Placental epithelial cell (primary cell): ENCODE results near the gene TCHP. TPM values are rescaled to one million over a fixed set of nuclear protein-coding genes. Genes with fewer than 3 reads are reported as not detected.

Experiments
- small RNA-seq: library from RNA; depleted of rRNA; stranded (forward); fragments of <200 nt; gene quantifications from one replicate; pipeline ENCODE3, GENCODE V24; 2012
- total RNA-seq: library from RNA; depleted of rRNA; stranded (reverse); fragments of >200 nt; gene quantifications from 2 replicates; pipeline ENCODE4 v1.2.3, GENCODE V29; 2012

Gene TCHP
- total RNA-seq: 6.3 and 9.4 TPM in 2 replicates

GRCh38 chr12:109899783-109900751 lies at the start of gene TCHP:
TCHP (plus strand) TSS chr12:109900274; CDS start chr12:109903027, 2,753 bp downstream.

GRCh38 chr12:109880043-109880931 lies 19.8 kb upstream of the TCHP start, which contains the start of gene GLTP:
GLTP (minus strand) TSS chr12:109880541; CDS start chr12:109880374, 167 bp downstream.

Small RNAs within 50 kb of the gene (small RNA-seq; reads per million reads assigned to genes)
- gene RN7SL441P: not detected

Other genes starting within 250 kb of the TCHP start
- 0.22 and 0.39 TPM in 2 replicates for gene FAM222A, start 186.4 kb upstream of the TCHP start, total RNA-seq
- 2.5 and 2.7 TPM in 2 replicates for gene TRPV4, start 66.9 kb upstream of the TCHP start, total RNA-seq
- 25.5 and 47.1 TPM in 2 replicates for gene GLTP, start 19.7 kb upstream of the TCHP start, total RNA-seq
- gene GIT2, start 96.1 kb downstream of the TCHP start, total RNA-seq: 29.4 and 33.3 TPM in 2 replicates
- gene ANKRD13A, start 99.2 kb downstream of the TCHP start, total RNA-seq: 53.0 and 83.9 TPM in 2 replicates
- 10.0 and 16.1 TPM in 2 replicates for gene C12orf76, start 148.2 kb downstream of the TCHP start, total RNA-seq
- gene IFT81, start 224.1 kb downstream of the TCHP start, total RNA-seq: 6.4 and 14.9 TPM in 2 replicates